SJCRH30 (cell line): ENCODE results near the gene OR52H1. TPM values are rescaled to one million over a fixed set of nuclear protein-coding genes. Genes with fewer than 3 reads are reported as not detected.
A peak's percentile ranks its signal among the peaks of the same experiment; 100 is the strongest.

Source experiments
- DNase-seq, 2 experiments: peaks; one replicate each; pipeline ENCODE4 v3.0.0-alpha.2; 2015 to 2020
- H3K27ac ChIP-seq: fragments of 250-450 bp; sonication (Bioruptor Pico); 2 replicates; pipeline ENCODE4 v1.5.1; 2020; ENCODE audit warnings: mild to moderate bottlenecking, moderate library complexity
- H3K27me3 ChIP-seq: fragments of 250-450 bp; sonication (Bioruptor Pico); 2 replicates; pipeline ENCODE4 v1.5.1; 2020; ENCODE audit warnings: mild to moderate bottlenecking, moderate library complexity
- H3K36me3 ChIP-seq: fragments of 250-450 bp; sonication (Bioruptor Pico); 2 replicates; pipeline ENCODE4 v1.5.1; 2020; ENCODE audit warnings: mild to moderate bottlenecking, moderate library complexity
- H3K4me1 ChIP-seq: fragments of 250-450 bp; sonication (Bioruptor Pico); 2 replicates; pipeline ENCODE4 v1.5.1; 2020; ENCODE audit warnings: mild to moderate bottlenecking, moderate library complexity
- H3K4me3 ChIP-seq: fragments of 250-450 bp; sonication (Bioruptor Pico); 2 replicates; pipeline ENCODE4 v1.5.1; 2020; ENCODE audit warnings: mild to moderate bottlenecking, moderate library complexity
- H3K9me3 ChIP-seq: fragments of 250-450 bp; sonication (Bioruptor Pico); replicated peaks from 2 replicates; pipeline ENCODE4 v1.5.1; 2020; ENCODE audit warnings: mild to moderate bottlenecking, moderate library complexity
- total RNA-seq: library from RNA; depleted of rRNA; stranded (reverse); fragments of >200 nt; shearing (Covaris generic); gene quantifications from 2 replicates; pipeline ENCODE4 v1.2.3, GENCODE V29; 2014

OR52H1 gene
- total RNA-seq, 1 experiment from 2014 or later = not detected

- Histone ChIP-seq H3K27me3 (no peaks in the 10 kb centered on the region), H3K9me3 (no peaks in the 10 kb centered on the region), H3K4me3 (no peak overlapping the region), H3K36me3 (no peaks in the 10 kb centered on the region), H3K27ac (no peak overlapping the region), H3K4me1 (no peaks in the 10 kb centered on the region)
- no peak for DNase-seq
These were observed 8.4 kb upstream of the OR52H1 start for GRCh38 chr11:5556596-5557188.

- Histone ChIP-seq H3K27ac (no peak overlapping the region), H3K36me3 (no peaks in the 10 kb centered on the region), H3K9me3 (no peaks in the 10 kb centered on the region), H3K4me3 (no peak overlapping the region), H3K27me3 (no peaks in the 10 kb centered on the region), H3K4me1 (no peaks in the 10 kb centered on the region)
- DNase-seq = no peak
These were observed 5.0 kb upstream of the OR52H1 start for GRCh38 chr11:5553343-5553742.

GRCh38 chr11:5550440-5551095 is 2.2 kb upstream of the OR52H1 start:
- Histone ChIP-seq H3K27me3 (no peaks in the 10 kb centered on the region), H3K36me3 (no peaks in the 10 kb centered on the region), H3K27ac (no peak overlapping the region), H3K9me3 (no peaks in the 10 kb centered on the region), H3K4me1 (no peaks in the 10 kb centered on the region), H3K4me3 (no peak overlapping the region)
- DNase-seq = no peak

- Histone ChIP-seq H3K27ac (no peak overlapping the region), H3K9me3 (no peaks in the 10 kb centered on the region), H3K27me3 (no peaks in the 10 kb centered on the region), H3K4me3 (no peak overlapping the region), H3K4me1 (no peaks in the 10 kb centered on the region), H3K36me3 (no peaks in the 10 kb centered on the region)
- no peak for DNase-seq
These were observed 358 bp downstream of the OR52H1 start for GRCh38 chr11:5547982-5548381.

- no peaks in the 10 kb centered on the region for H3K9me3 ChIP-seq
- no peaks in the 10 kb centered on the region for H3K27me3 ChIP-seq
- H3K4me1 ChIP-seq = no peaks in the 10 kb centered on the region
- H3K36me3 ChIP-seq = no peaks in the 10 kb centered on the region
- DNase-seq = no peak
- H3K27ac ChIP-seq = no peak overlapping the region
- no peak overlapping the region for H3K4me3 ChIP-seq
These were observed 1.9 kb downstream of the OR52H1 start for GRCh38 chr11:5546457-5546856.

DNA sequence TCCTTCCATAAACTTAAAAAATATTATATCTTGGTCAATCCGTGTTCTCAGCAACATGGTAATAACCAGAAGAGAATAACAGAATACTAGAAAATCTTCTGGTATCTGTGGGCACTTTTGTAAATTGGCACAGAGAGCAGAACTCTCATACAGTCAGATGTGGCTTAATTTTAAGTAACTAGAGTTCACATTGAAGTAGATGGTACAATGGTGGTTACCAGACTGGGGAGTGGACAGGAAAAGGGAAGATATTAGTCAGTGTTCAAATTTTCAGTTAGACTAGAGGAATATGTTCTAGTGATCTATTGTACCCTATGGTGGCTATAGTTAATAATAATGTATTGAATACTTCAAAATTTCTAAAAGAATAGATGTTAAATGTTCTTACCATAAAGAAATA is 6.9 kb downstream of the OR52H1 start:
- Histone ChIP-seq H3K27me3 (no peaks in the 10 kb centered on the region), H3K27ac (no peak overlapping the region), H3K4me1 (no peaks in the 10 kb centered on the region), H3K4me3 (no peak overlapping the region), H3K9me3 (no peaks in the 10 kb centered on the region), H3K36me3 (no peaks in the 10 kb centered on the region)
- no peak for DNase-seq

- Histone ChIP-seq H3K27ac (no peak overlapping the region), H3K4me3 (no peak overlapping the region), H3K27me3 (no peaks in the 10 kb centered on the region), H3K36me3 (no peaks in the 10 kb centered on the region), H3K4me1 (no peaks in the 10 kb centered on the region), H3K9me3 (no peaks in the 10 kb centered on the region)
- DNase-seq = no peak
These were observed 11.9 kb downstream of the OR52H1 start for GRCh38 chr11:5536482-5536881.

DNA sequence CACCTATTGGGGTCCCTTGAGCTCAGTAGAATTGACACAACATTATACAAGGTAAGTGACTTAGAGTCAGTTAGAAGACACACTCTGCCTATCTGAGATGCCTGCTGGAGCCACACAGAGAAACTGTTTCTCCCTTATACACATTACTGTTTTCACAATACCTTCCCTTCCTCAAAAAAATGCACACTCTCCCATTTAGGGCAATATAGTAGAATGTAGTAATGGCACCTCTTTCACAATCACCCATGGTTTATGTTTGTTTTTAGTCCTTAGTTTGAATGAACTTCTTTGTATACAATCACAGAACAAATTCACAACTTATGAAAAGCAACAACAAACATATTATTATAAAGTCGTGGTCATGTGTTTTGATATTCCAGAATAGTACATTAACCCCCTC is 14.3 kb downstream of the OR52H1 start:
- Histone ChIP-seq H3K4me3 (no peak overlapping the region), H3K4me1 (no peaks in the 10 kb centered on the region), H3K27me3 (no peaks in the 10 kb centered on the region), H3K27ac (no peak overlapping the region), H3K36me3 (no peaks in the 10 kb centered on the region), H3K9me3 (no peaks in the 10 kb centered on the region)
- DNase-seq = no peak

- no peaks in the 10 kb centered on the region for H3K36me3 ChIP-seq
- no peak for DNase-seq
- H3K9me3 ChIP-seq = no peaks in the 10 kb centered on the region
- H3K27me3 ChIP-seq = no peaks in the 10 kb centered on the region
- H3K4me1 ChIP-seq = no peaks in the 10 kb centered on the region
- H3K27ac ChIP-seq = no peak overlapping the region
- H3K4me3 ChIP-seq = no peak overlapping the region
These were observed 17.1 kb downstream of the OR52H1 start for GRCh38 chr11:5531053-5531831.

- Histone ChIP-seq H3K27me3 (no peaks in the 10 kb centered on the region), H3K4me3 (no peak overlapping the region), H3K36me3 (no peaks in the 10 kb centered on the region), H3K9me3 (no peaks in the 10 kb centered on the region), H3K4me1 (no peaks in the 10 kb centered on the region), H3K27ac (no peak overlapping the region)
- no peak for DNase-seq
These were observed 19.8 kb downstream of the OR52H1 start for GRCh38 chr11:5528495-5528894.

GRCh38 chr11:5527716-5528115 is 20.6 kb downstream of the OR52H1 start:
- DNase-seq = no peak
- Histone ChIP-seq H3K4me1 (no peaks in the 10 kb centered on the region), H3K4me3 (no peak overlapping the region), H3K27me3 (no peaks in the 10 kb centered on the region), H3K27ac (no peak overlapping the region), H3K36me3 (no peaks in the 10 kb centered on the region), H3K9me3 (no peaks in the 10 kb centered on the region)

- Histone ChIP-seq H3K9me3 (no peaks in the 10 kb centered on the region), H3K4me3 (no peak overlapping the region), H3K27ac (no peak overlapping the region), H3K27me3 (no peaks in the 10 kb centered on the region), H3K4me1 (no peaks in the 10 kb centered on the region), H3K36me3 (no peaks in the 10 kb centered on the region)
- DNase-seq = peak; percentile 9 to 34
These were observed 23.6 kb downstream of the OR52H1 start for GRCh38 chr11:5524756-5525155.

- no peaks in the 10 kb centered on the region for H3K9me3 ChIP-seq
- no peak overlapping the region for H3K4me3 ChIP-seq
- H3K27ac ChIP-seq = no peak overlapping the region
- no peak for DNase-seq
- no peaks in the 10 kb centered on the region for H3K36me3 ChIP-seq
- no peaks in the 10 kb centered on the region for H3K4me1 ChIP-seq
- no peaks in the 10 kb centered on the region for H3K27me3 ChIP-seq
These were observed 26.0 kb downstream of the OR52H1 start for GRCh38 chr11:5522308-5522707.

DNA sequence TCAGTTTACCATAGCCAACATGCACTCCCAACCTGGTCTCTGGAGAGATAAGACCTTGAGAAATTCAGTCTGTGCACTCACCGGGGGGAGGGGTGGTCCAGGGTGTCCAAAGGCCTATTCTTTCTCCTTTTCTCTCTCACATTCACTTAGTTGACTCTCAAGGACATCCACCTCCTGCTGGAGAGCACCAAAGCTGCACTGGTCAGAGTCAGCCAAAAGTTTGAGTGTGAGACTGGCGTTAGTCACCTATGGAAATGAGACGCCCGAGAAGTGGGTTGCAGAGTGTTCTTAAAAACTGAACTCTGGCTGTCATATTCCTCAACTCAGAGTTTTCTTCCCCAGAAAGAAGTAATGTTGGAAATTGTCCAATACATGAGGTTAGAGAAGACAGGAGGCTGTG is 26.8 kb downstream of the OR52H1 start:
- Histone ChIP-seq H3K4me1 (no peaks in the 10 kb centered on the region), H3K9me3 (no peaks in the 10 kb centered on the region), H3K36me3 (no peaks in the 10 kb centered on the region), H3K27ac (no peak overlapping the region), H3K4me3 (no peak overlapping the region), H3K27me3 (no peaks in the 10 kb centered on the region)
- DNase-seq = no peak

DNA sequence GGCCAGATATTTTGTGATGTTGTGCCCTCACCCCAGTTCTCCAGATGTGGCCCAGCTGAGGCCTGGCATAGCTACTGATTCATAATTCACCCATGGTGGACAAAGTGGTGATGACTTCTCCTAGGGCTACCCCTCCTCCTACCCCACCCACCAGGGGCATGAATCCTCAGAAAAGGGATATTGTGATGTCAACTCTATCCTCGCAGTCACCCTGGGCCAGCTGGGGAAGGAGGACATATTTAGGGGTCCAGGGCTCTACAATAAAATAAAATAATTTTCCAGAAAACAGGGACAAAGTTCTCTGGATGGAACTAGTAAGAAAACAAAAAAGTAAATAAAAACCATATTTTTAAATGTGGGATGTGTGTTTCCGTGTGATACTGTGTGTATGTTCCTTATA is 31.7 kb downstream of the OR52H1 start, which contains the start of gene UBQLNL:
UBQLNL (minus strand) TSS at position 101 of the 400 bp plus-strand sequence. CDS start 258 bp downstream, outside the sequence.
- H3K4me3 ChIP-seq = no peak within 1 kb of the TSS
- no peaks in the 10 kb centered on the region for H3K36me3 ChIP-seq
- no peaks in the 10 kb centered on the region for H3K27me3 ChIP-seq
- H3K9me3 ChIP-seq = no peaks in the 10 kb centered on the region
- no peak within 1 kb of the TSS for H3K27ac ChIP-seq
- no peak for DNase-seq
- no peaks in the 10 kb centered on the region for H3K4me1 ChIP-seq
